HG02973 (cell line): ENCODE results near the gene BLOC1S3.

Experiments used
- ATAC-seq: cut with Tn5 transposase; IDR thresholded peaks from one replicate; pipeline ENCODE4 v1.9.1; 2021; ENCODE audit warnings: moderate library complexity; ENCODE audit not compliant: unreplicated experiment

The BLOC1S3 gene

DNA sequence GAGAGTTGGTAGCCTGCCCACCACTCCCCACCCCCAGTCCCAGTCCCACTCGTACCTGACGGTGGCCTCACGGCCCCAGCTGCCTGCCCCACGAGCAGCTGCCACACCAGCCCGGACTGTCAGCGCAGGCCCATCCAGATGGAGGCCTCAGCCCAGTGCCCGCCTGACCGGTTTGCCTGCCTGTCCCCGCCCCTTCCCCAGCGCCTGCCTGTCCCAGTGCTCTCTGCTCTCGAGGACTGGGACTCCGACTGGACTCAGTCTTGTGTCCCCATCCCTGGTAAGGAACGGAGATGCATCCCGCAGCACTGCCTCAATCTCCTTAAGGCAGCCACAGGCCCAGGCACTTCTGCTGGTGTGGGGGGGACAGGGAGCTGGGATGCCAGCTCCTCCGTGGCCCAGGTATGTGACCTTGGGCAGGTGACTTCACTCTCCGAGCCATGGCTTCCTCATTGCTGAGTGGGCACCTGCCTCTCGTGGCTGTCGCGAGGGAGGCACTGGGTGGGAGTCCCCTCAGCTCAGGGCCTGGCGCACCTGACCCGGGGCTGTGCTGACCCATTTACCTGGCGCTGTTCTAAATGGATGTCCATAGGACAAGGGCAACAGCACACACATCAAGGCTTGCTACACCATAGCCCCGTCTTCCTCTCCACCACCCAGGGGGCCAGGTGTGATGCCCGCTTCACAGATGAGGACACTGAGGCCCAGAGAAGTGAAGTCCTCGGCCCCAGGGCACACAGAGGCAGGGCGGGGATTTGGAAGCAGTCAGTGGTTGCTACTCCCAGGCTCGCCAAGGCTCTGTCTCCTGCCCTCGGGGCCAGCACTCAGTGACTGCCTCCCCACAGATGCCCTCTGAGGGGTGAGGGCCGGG is 17.5 kb upstream of the BLOC1S3 start, which contains the start of gene NKPD1:
NKPD1 (minus strand) TSS at position 113 of the 868 bp plus-strand sequence. CDS start 832 bp downstream, outside the sequence.
- ATAC-seq = no peak

GRCh38 chr19:45161738-45162607 is 16.6 kb upstream of the BLOC1S3 start:
- ATAC-seq = no peak

GRCh38 chr19:45162608-45163143 is 15.9 kb upstream of the BLOC1S3 start:
- ATAC-seq = no peak

GRCh38 chr19:45163156-45163555 is 15.4 kb upstream of the BLOC1S3 start:
- ATAC-seq = no peak

- ATAC-seq = peak; percentile 9
These were observed 14.7 kb upstream of the BLOC1S3 start for GRCh38 chr19:45163751-45164460.

DNA sequence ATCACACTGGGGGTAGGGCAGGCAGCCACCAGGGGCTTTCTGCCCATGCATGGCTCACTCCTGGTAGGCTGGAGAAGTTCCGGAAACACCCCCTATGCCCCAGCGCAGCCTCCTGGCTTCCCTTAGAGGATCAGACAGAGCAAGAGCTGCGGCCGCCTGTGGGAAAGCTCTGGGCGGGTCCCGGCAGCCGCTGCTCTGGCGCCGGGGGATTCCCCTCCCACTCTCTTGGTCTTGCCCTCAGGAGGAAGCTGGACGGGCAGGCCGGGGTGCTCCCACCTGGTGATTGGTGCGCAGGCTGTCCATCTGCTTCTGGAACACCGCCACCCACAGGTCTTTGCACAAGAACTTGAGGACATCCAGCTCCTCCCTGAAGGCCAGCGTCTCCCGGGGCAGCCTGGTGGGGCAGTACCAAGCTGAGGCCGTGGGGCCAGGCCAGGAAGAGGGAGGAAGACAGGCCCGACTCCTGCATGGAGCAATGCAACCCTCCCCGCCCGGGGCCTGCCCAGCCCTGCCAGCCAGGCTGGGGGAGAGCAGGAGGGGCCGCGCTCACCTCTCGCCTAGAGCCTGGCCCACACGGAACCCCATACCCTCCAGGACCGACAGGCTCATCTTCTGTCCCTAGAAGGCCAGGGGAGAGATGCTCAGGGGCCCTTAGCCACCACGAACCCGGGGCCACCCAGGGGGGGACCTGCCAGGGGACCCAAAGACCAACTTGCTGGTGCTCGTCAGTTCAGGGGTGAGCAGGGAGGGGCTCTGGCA is 13.8 kb upstream of the BLOC1S3 start:
- ATAC-seq = peak; percentile 61

- no peak for ATAC-seq
These were observed 11.8 kb upstream of the BLOC1S3 start for GRCh38 chr19:45166723-45167252.

DNA sequence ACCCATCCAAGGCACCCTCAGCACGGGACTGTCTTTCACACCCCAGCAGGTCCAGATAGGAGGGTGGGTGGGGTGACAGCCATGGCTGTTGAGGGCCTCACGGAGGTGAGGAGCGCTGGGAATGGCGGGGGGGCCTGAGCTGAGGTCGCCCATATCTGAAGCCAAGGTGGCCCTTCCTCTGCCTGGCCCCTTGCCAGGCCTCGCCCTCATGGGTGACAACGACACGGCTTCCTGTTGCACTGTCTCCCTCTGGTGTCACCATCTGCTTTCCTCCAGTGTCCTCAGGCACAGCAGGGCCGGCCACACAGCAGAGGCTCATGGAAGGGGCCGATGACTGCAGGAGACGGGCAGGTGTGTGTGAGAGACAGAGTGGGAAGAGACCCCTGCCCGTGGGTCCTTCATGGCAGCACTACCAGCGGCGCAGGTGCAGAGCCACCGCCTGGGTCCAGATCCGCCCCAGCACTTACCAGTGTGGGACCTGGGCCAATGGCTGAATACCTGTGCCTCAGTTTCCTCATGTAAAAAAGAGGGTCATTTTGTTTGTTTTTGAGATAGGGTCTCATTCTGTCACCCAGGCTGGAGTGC is 9.7 kb upstream of the BLOC1S3 start:
- ATAC-seq = no peak

GRCh38 chr19:45169602-45170001 is 9.0 kb upstream of the BLOC1S3 start:
- ATAC-seq = no peak

DNA sequence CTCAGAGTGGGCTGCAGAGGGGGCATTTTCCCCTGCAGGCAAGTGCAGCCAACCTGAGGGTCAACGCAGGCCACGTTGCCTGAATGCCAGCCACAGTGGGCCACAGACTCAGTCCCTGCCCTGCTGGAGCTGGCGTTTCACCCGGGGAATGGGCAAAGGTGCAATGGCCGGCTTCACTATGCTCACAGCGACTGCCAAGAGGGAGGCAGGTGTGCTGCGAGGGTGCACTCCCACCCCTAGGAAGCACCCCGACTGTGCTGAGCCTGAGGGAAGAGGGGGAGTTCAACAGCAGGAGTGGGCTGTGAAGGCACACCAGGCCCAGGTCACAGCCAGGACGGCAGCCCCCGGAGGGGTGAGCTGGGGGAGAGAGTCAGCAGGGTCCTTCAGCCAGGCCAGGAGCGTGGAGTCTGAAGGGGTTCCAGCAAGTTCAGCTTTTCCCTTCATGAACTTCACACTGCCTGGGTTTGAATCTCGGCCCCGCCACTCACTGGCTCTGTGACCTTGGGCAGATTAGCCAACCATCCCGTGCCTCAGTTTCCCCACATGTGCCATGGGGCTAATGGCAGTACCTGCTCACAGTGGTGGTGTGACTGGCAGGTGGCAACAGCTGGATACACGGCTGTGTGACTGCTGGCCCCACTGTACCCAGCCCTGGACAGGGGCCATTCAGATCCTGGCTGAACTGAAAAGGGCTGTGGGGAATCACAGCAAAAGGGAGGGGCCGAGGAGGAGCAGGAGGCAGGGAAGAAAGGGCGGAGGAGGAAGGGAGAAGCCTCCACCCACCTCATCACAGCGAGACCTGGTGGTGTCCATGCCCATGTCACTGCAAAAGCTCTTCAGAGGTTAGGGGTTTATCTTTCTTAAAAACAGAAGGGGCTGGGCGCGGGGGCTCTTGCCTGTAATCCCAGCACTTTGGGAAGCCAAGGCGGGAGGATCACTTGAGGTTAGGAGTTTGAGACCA is 8.2 kb upstream of the BLOC1S3 start:
- ATAC-seq = no peak

DNA sequence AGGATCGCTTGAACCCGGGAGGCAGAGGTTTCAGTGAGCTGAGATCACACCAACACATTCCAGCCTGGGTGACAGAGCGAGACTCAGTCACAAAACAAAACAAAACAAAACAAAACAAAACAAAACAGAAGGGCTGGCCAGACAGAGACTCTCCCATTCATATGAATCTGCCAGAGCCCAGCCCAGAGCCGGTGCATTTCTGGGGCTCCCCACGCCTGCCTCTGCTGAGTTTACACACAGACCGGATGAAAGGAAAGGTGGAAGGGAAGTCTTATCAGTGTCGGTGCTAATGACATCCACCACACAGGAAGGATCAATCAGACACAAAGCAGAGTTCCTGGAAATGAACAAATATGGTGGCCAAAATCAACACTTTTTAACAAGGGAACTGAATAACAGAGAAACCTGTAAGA is 7.4 kb upstream of the BLOC1S3 start:
- no peak for ATAC-seq

DNA sequence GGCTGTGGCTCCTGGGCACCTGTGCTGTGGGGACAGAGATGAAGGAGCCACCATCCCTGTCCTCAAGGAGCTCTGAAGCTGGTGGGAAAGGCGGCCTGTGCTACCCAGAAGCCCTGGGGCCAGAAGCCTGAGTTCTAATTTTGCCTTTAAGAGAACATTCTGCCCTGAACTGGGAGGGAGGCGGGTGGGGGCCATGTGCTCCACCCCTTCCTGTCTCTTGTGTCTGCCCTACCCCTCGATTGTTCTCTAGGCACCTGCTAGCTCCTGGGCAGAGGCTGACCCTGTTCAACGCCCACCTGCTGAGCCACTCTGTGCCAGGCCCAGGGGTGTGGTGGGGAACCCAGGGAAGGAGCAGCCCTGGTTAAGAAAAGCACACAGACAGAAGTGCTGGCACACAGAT is 6.4 kb upstream of the BLOC1S3 start:
- no peak for ATAC-seq

DNA sequence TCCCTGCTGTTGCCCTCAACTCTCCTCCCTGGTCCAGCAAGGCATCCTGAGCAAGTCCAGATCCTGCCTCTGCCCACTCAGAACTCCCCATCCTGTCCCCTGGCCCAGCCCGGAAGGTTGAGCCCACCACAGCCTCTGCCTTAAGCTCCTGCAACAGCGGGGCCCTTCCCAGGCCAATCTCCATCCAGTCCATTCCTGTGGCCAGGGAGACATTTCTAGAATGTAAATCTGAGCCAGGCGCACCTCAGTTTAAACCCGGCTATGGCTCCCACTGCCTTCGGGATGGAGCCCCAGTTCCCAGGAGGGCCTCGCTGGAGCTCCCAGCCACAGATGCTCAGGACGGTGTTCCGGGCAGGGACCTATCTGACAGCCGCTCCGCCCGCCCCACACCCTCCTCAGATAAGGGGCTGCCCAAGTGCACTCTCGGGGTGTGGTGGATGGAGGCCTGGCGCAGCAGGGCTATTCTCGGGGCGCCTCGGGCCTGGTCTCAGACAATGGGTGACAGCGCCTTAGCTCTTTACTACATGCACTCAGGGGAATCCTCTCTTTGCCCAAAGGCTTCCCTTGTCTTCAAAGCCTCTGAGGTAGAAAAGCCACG is 5.9 kb upstream of the BLOC1S3 start:
- ATAC-seq = no peak

DNA sequence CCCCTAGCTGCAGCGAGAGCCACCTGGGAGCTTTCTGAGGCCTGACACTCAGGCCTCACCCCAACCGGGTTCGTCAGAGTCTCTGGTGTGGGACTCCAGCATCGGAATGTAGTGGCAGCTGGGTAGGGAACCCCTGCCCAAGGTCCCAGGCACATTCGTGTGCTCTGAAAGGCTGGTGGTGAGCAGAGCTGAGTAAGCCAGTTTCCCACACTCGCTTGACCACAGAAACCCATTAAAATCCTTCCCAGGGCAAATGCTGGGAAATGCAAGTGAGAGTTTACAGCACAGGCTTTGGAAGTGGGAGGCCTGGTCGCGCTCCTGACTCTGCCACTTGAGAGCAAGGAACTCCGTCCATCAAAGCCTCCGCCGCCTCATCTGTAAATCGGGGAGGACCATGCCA is 4.8 kb upstream of the BLOC1S3 start:
- no peak for ATAC-seq

DNA sequence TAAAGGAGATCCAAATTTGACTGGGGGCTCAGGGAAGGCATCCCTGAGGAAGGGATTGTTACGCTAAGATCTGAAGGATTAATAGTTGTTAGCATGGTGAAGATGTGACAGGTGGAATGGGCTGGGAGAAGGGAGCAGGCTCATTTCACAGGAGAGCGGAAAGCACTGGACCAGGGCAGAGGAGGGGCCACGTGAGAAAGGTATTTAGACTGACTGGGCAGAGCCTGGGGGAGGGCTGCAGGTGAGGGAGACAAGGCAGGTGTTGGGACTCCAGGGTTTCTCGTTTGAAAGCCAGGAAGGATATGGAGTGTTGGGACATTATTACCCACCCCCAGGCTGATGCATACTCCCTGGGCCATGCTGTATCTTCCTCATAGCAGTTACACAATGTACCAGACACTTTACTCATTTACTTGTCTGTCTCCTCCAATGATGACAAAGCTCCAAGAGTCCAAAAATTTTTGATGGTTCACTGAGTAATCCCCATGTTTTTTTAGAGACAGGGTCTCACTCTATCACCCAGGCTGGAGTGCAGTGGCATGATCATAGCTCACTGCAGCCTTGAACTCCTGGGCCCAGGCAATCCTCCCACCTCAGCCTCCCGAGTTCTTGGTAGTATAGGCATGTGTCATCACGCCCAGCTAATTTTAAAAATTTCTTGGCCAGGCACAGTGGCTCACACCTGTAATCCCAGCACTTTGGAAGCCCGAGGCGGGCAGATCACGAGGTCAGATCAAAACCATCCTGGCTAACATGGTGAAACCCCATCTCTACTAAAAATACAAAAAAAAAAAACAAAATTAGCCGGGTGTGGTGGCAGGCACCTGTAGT is 2.9 kb upstream of the BLOC1S3 start:
- no peak for ATAC-seq

DNA sequence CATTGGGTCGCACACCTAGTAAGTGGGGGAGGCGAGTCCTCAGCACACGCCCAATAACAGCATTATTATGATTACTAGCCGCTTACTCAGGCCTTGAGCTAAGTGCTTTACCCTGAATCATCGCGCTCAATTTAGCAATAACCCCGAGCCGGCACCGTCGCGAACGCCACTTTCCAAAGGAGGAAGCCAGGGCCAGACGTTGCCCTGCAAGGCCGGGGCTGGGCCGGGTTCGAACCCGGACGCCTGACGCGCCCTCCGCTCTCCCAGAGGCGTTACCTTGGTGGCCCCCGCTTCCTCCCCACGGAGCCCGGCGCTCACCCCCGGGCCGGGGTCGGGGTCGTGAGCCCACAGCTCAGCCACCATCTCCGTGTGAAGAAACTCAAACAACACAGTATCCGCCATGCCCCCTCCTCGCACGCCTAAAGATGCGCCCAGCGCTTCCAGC is 745 bp upstream of the BLOC1S3 start, which contains the start of gene TRAPPC6A:
TRAPPC6A (minus strand) TSS at position 421 of the 445 bp plus-strand sequence; CDS start at position 402, 19 bp downstream.
- peak; percentile 5 for ATAC-seq
